Neural progenitor cell (in vitro differentiated cells): ENCODE results near the gene PPP1R36.

Source experiments
- EZH2 ChIP-seq: fragments of 200-600 bp; sonication (generic); IDR thresholded peaks from 2 replicates; pipeline ENCODE4 v1.6.1; 2017; ENCODE audit warnings: antibody characterized with exemption, mild to moderate bottlenecking, moderate library complexity
- EZH2phosphoT487 ChIP-seq: fragments of 200-600 bp; sonication (generic); IDR thresholded peaks from 2 replicates; pipeline ENCODE4 v1.6.1; 2017; ENCODE audit warnings: antibody characterized with exemption
- TF ChIP-seq, protein P1 (sequence below): fragments of 200-600 bp; sonication (generic); IDR thresholded peaks from 2 replicates; pipeline ENCODE4 v1.5.1; 2017; ENCODE audit warnings: antibody characterized with exemption, mild to moderate bottlenecking

- TF ChIP-seq, protein P1, sequence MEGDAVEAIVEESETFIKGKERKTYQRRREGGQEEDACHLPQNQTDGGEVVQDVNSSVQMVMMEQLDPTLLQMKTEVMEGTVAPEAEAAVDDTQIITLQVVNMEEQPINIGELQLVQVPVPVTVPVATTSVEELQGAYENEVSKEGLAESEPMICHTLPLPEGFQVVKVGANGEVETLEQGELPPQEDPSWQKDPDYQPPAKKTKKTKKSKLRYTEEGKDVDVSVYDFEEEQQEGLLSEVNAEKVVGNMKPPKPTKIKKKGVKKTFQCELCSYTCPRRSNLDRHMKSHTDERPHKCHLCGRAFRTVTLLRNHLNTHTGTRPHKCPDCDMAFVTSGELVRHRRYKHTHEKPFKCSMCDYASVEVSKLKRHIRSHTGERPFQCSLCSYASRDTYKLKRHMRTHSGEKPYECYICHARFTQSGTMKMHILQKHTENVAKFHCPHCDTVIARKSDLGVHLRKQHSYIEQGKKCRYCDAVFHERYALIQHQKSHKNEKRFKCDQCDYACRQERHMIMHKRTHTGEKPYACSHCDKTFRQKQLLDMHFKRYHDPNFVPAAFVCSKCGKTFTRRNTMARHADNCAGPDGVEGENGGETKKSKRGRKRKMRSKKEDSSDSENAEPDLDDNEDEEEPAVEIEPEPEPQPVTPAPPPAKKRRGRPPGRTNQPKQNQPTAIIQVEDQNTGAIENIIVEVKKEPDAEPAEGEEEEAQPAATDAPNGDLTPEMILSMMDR: no peak
- TF ChIP-seq EZH2 (no peak), EZH2phosphoT487 (no peak)
Observed at GRCh38 chr14:64610049-64610746, 60.4 kb downstream of the PPP1R36 start.
